Ishikawa (cell line): Measurements from ENCODE around the gene SPATA33.

Source experiments
- EP300 ChIP-seq: IDR thresholded peaks from 2 replicates; pipeline ENCODE4 v1.6.1; 2012; ENCODE audit warnings: borderline replicate concordance
- MAX ChIP-seq: IDR thresholded peaks from 2 replicates; pipeline ENCODE4 v1.6.1; 2012
- REST ChIP-seq: IDR thresholded peaks from 2 replicates; pipeline ENCODE4 v1.6.1; 2012; ENCODE audit warnings: low read depth, mild to moderate bottlenecking

- TF ChIP-seq EP300 = no peak
- TF ChIP-seq REST = no peak
- TF ChIP-seq MAX = peak; percentile 94
Observed at GRCh38 chr16:89711601-89712273, 54.1 kb downstream of the SPATA33 start.
